Heart left ventricle (tissue), 16 donors: ENCODE results near the gene TNNC1. TPM values are rescaled to one million over a fixed set of nuclear protein-coding genes. Genes with fewer than 3 reads are reported as not detected.

Experiments
- ATAC-seq, 4 donors: fragments of 200-7000 bp; cut with Tn5 transposase; one replicate each; pipeline ENCODE4 v1.9.1; 2020 to 2022; ENCODE audit warnings: moderate library complexity in 4 of 4, mild to moderate bottlenecking in 3 of 4, moderate number of reproducible peaks in 1 of 4
- DNase-seq, 5 donors: peaks; one replicate each; pipeline ENCODE4 v3.0.0-alpha.2; 2020
- H3K27ac ChIP-seq, 12 donors: fragments of 200-600 bp; sonication (generic) in 4 of 12; one replicate each; pipeline versions ENCODE4 v1.5.0 to v1.8.0; 2016 to 2022; ENCODE audit warnings: mild to moderate bottlenecking in 2 of 12
- H3K27me3 ChIP-seq, 9 donors: fragments of 200-600 bp; sonication (generic) in 2 of 9; one replicate each; pipeline versions ENCODE4 v1.5.1 to v1.8.0; 2016 to 2022; ENCODE audit warnings: mild to moderate bottlenecking in 3 of 9
- H3K36me3 ChIP-seq, 9 donors: fragments of 200-600 bp; sonication (generic) in 2 of 9; one replicate each; pipeline versions ENCODE4 v1.5.0 to v1.8.0; 2018 to 2022; ENCODE audit warnings: mild to moderate bottlenecking in 2 of 9
- H3K4me1 ChIP-seq, 12 donors: fragments of 200-600 bp; sonication (generic) in 4 of 12; one replicate each; pipeline versions ENCODE4 v1.5.0 to v1.8.0; 2016 to 2022; ENCODE audit warnings: mild to moderate bottlenecking in 3 of 12
- H3K4me3 ChIP-seq, 12 donors: fragments of 200-600 bp; sonication (generic) in 4 of 12; one replicate each; pipeline versions ENCODE4 v1.5.0 to v1.8.0; 2017 to 2022; ENCODE audit warnings: mild to moderate bottlenecking in 9 of 12, moderate library complexity in 4 of 12
- H3K9me3 ChIP-seq, 12 donors: fragments of 200-600 bp; sonication (generic) in 4 of 12; one replicate each; pipeline versions ENCODE4 v1.5.0 to v1.8.0; 2016 to 2022; ENCODE audit warnings: mild to moderate bottlenecking in 1 of 12
- POLR2A ChIP-seq, 2 donors: fragments of 450-650 bp; IDR thresholded peaks; one replicate each; pipeline ENCODE4 v1.6.1; 2017; ENCODE audit warnings: antibody characterized with exemption in 2 of 2, mild to moderate bottlenecking in 2 of 2, moderate library complexity in 2 of 2
- WGBS, 4 donors: extraction: QIAGEN DNeasy Blood & Tissue Kit in 2 of 4; methylation state at CpG; one replicate each; pipeline versions ENCODE4 v1.1.5 to v1.1.7; 2013 to 2018; 5-methylcytosine and 5-hydroxymethylcytosine counted together
- intact Hi-C, 10 donors: fragments of 100-400 bp; cut with DNase I; formaldehyde crosslinking; loops; one replicate each; pipeline versions ENCODE4 v1.11.1 to v1.14.2; 2022
- polyA plus RNA-seq, 2 donors: library from polyadenylated mRNA; stranded (reverse); fragments of 200-250 nt; gene quantifications; one replicate each; pipeline ENCODE4 v1.2.3, GENCODE V29; 2013
- total RNA-seq, 9 donors: library from RNA; depleted of rRNA in 2 of 9; stranded (reverse); fragments of >200 nt in 2 of 9; fragmentation: NEBNext Ultra II Directional in 3 of 9; extraction: Animal tissue kit (Norgen Biotek cat#: 25700) in 3 of 9; gene quantifications; one replicate each; pipeline versions ENCODE4 v1.1.0 to v1.2.4, GENCODE V29; 2016 to 2023
- TF ChIP-seq, protein P1 (sequence below), 12 donors: fragments of 200-600 bp; sonication (generic) in 4 of 12; IDR thresholded peaks; one replicate each; pipeline versions ENCODE4 v1.5.0 to v1.8.0; 2018 to 2022; ENCODE audit warnings: antibody characterized with exemption in 12 of 12, mild to moderate bottlenecking in 5 of 12
- donor health status: ischemic (EF 13 %, LVEDD 7.1; RV severe dilation, severe dysfunction).
- donor health status: healthy with polysubstance abuse.
- donor health status: DM: no; HTN: yes; CAD: no.
- donor health status: DM: no; HTN: no; CAD: no.
- donor health status: ischemic (EF 25% LVEDD 6.9; RV normal size, moderate dysfunction).
- donor health status: ischemic (EF 25% LVEDD 5.7; RV mildly dilated, moderate dysfunction).
- donor health status: healthy.
- donor health status: DM: yes; HTN: yes; CAD: no.
- donor health status: ischemic (EF 35%, LVEDD 5.7; RV mildly dilated, moderate dysfunction).
- donor health status: nonischemic (EF 11% LVEDD 7.7; RV severe dilation, severe dysfunction).
- donor health status: DM: yes; HTN: yes; CAD: no.
- donor health status: PGD.
- donor health status: ischemic (EF 29% LVEDD 5.4; RV normal size, mild dysfunction).
- donor health status: nonischemic (EF 23%, LVEDD 6.1; RV moderate dilation, normal function).

The TNNC1 gene
- total and polyA plus RNA-seq, 11 donors: 4,301 to 20,003 (median 8,364) TPM

DNA sequence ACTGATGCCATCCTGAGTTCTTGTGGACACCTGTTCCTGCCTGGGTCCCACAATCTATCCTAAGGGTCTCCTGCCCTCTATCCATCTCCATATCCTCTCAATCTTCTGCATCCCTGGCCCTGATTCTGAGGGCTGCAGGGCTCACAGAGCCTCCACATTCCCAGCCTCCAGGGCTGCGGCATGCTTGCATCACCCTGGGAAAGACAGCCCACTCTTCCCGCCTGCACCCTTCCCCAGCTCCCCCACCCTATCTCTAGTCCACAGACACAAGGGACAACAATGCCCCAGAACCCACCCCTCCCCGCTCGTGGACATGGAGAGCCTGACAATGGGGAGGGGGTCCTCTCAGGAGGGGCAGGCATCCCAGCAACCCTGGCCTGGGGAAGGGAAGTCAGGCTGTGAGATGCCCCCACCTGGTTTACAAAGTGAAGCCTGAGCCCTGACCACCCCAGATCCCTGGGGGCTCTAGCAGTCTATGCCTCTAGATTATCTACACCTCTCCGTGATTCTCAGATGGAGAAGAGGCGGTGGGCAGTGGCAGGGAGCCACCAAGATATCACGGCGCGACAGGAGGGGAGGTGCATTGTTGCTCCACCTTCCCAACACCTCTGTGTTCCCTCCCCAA lies 19.2 kb downstream of the TNNC1 start:
- DNase-seq (peak in 3 of 5 donors; percentile 25 to 48 (median 27)), ATAC-seq (no peak)
- intact Hi-C loops: no loop called here
- H3K27ac ChIP-seq: peak overlapping the region; percentile 4 to 76 (median 61)
- H3K4me1 ChIP-seq: peaks cover 13 to 70% (median 52%) of the 10 kb centered on the region in 12 donors
- 92 to 94% (median 94%) methylated on average over 7 to 9 of the region's 9 CpGs for WGBS, 4 donors
- peaks cover 0 to 5% (median 0%) of the 10 kb centered on the region in 9 donors for H3K36me3 ChIP-seq
- TF ChIP-seq, protein P1, sequence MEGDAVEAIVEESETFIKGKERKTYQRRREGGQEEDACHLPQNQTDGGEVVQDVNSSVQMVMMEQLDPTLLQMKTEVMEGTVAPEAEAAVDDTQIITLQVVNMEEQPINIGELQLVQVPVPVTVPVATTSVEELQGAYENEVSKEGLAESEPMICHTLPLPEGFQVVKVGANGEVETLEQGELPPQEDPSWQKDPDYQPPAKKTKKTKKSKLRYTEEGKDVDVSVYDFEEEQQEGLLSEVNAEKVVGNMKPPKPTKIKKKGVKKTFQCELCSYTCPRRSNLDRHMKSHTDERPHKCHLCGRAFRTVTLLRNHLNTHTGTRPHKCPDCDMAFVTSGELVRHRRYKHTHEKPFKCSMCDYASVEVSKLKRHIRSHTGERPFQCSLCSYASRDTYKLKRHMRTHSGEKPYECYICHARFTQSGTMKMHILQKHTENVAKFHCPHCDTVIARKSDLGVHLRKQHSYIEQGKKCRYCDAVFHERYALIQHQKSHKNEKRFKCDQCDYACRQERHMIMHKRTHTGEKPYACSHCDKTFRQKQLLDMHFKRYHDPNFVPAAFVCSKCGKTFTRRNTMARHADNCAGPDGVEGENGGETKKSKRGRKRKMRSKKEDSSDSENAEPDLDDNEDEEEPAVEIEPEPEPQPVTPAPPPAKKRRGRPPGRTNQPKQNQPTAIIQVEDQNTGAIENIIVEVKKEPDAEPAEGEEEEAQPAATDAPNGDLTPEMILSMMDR (IDR thresholded peaks at IDR 0.05): no peak
- no peak for TF ChIP-seq POLR2A (IDR thresholded peaks at IDR 0.05)
- H3K27me3 ChIP-seq: no peaks in the 10 kb centered on the region
- no peaks in the 10 kb centered on the region for H3K9me3 ChIP-seq
- H3K4me3 ChIP-seq: no peak overlapping the region

DNA sequence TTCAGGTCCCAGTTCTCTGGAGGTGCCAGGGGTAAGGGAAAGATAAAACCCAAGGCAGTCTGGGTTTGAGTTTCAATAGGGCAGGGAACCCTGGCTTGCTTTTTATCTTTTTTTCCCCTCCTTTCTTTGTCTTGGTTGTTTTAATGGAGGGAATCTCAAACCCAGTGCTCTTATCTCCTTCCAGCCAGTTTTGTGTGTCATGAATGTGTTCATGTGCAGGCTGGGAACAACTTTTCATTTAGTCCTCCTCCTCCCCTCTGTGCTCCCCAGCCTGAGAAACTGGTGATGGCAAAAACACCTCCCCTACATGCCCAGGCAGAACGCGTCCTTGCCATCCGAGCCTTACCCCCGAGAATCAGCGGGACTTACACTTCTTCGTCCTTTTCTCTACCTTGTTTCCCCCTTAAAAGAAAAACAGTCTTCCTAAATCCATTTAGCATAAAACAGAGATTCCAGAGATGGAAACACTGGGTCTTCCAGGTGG lies 19.8 kb downstream of the TNNC1 start:
- Histone ChIP-seq H3K4me3 (no peak overlapping the region), H3K27me3 (no peaks in the 10 kb centered on the region), H3K36me3 (peaks cover 0 to 5% (median 0%) of the 10 kb centered on the region in 9 donors), H3K27ac (peak overlapping the region; percentile 35 to 76 (median 61)), H3K4me1 (peaks cover 13 to 76% (median 55%) of the 10 kb centered on the region in 12 donors), H3K9me3 (no peaks in the 10 kb centered on the region)
- no peak for ATAC-seq
- intact Hi-C loops: no loop called here
- WGBS, 4 donors: 81 to 86% (median 83%) methylated on average over 6 of the region's 6 CpGs
- TF ChIP-seq, protein P1 (IDR thresholded peaks at IDR 0.05): no peak
- no peak for TF ChIP-seq POLR2A (IDR thresholded peaks at IDR 0.05)
- peak in 2 of 5 donors; percentile 12 to 21 for DNase-seq

- peaks cover 13 to 80% (median 60%) of the 10 kb centered on the region in 12 donors for H3K4me1 ChIP-seq
- H3K36me3 ChIP-seq: peaks cover 0 to 2% (median 0%) of the 10 kb centered on the region in 9 donors
- peak overlapping the region; percentile 35 to 76 (median 61) for H3K27ac ChIP-seq
- intact Hi-C loops: no loop called here
- 40 to 55% (median 51%) methylated on average over 10 of the region's 10 CpGs for WGBS, 4 donors
- peak in 4 of 5 donors; percentile 7 to 51 (median 40) for DNase-seq
- H3K4me3 ChIP-seq: no peak overlapping the region
- no peaks in the 10 kb centered on the region for H3K27me3 ChIP-seq
- H3K9me3 ChIP-seq: no peaks in the 10 kb centered on the region
- TF ChIP-seq POLR2A (IDR thresholded peaks at IDR 0.05): no peak
- TF ChIP-seq, protein P1 (IDR thresholded peaks at IDR 0.05): no peak
- peak in 1 of 4 donors; percentile 12 for ATAC-seq
These were observed 20.4 kb downstream of the TNNC1 start for GRCh38 chr3:52433328-52433995.

DNA sequence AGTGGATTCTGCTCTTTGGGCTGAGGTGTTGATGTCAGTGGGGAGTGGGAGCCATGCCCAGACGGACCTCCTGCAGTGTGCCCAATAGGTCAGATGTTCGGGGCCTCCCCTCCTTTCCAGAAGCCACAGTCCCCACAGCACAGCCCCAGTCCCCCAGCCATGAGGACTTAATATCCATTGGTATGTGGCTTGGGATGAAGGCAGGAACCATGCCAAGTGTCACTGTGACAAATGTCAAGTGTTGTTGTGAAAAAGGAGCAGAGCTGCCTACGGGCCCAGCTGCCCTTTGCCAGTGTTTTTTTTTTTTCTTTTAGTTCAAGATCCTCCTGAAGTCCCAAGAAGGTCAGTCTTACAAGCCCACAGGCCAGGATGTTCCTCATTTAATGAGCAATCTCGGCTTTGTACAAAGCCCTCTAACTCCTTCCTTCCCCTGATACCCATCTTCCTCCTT lies 21.1 kb downstream of the TNNC1 start:
- 27 to 43% (median 32%) methylated on average over 4 of the region's 4 CpGs for WGBS, 4 donors
- Histone ChIP-seq H3K4me3 (no peak overlapping the region), H3K27me3 (no peaks in the 10 kb centered on the region), H3K9me3 (no peaks in the 10 kb centered on the region), H3K4me1 (peaks cover 13 to 81% (median 60%) of the 10 kb centered on the region in 12 donors), H3K36me3 (no peaks in the 10 kb centered on the region), H3K27ac (peak overlapping the region in 11 of 12 donors; percentile 44 to 76 (median 64))
- no peak for TF ChIP-seq POLR2A (IDR thresholded peaks at IDR 0.05)
- TF ChIP-seq, protein P1 (IDR thresholded peaks at IDR 0.05): no peak
- DNase-seq (peak; percentile 52 to 71 (median 60)), ATAC-seq (peak in 3 of 4 donors; percentile 1 to 27 (median 19))
- intact Hi-C loops: no loop called here
